ENCODE results near the gene ARID1B. TPM values are rescaled to one million over a fixed set of nuclear protein-coding genes. Genes with fewer than 3 reads are reported as not detected.

ARID1B gene
- total and polyA plus RNA-seq, 9 of the 15 experiments (the other 6 are each of a cell fraction or from before 2014, with no cell fraction given), result 12.5 to 50.5 (median 25.8) TPM

DNA sequence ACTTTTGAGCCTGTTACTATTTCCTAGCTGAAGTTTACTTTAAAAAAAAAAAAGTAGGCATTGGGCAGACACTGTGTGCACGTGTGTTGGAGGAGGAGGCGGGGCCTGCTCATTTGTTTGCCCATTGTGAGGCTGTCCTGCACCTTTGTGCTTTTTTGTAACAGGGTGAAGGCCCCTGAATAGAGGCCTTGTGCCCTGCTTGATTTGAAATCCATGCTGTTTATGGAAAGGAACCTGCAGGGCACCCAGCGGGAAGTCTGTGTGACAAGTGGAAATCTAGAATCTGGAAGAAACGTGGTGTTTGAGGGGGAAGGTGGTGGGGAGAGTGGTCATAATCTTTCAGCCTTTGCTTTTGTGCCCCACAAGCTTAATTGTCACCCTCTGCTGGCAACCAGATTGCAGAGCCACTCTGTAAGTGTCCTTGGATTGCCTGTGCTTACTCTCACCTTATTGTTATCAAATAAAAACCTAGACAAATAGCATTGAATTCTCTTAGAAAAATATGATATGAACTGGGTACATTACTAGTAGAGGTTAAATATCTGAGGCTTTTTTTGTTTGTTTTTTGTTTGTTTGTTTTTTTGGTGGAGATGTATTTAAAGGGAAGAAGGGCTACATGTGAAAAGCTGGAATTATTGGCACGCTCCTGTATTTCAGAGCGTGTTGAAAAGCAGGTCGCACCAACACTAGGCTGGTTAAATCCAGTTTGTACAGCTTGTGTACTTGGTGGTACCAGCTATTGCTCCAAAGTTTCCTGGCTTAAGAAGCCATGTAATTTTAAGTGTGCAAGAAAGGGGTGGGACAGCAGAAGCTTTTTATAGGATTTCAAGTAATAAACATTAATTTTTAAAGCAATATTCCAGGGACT, 156.3 kb downstream of the ARID1B start (continued):
- TF ChIP-seq HOXB6 (CRISPR knock-in tag; IDR thresholded peaks at IDR 0.05; ENCODE audit: borderline replicate concordance), result no peak
- TF ChIP-seq, protein P1, sequence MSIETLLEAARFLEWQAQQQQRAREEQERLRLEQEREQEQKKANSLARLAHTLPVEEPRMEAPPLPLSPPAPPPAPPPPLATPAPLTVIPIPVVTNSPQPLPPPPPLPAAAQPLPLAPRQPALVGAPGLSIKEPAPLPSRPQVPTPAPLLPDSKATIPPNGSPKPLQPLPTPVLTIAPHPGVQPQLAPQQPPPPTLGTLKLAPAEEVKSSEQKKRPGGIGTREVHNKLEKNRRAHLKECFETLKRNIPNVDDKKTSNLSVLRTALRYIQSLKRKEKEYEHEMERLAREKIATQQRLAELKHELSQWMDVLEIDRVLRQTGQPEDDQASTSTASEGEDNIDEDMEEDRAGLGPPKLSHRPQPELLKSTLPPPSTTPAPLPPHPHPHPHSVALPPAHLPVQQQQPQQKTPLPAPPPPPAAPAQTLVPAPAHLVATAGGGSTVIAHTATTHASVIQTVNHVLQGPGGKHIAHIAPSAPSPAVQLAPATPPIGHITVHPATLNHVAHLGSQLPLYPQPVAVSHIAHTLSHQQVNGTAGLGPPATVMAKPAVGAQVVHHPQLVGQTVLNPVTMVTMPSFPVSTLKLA (conservative IDR thresholded peaks at IDR 0.05), result 0 out of 4 replicates have a peak, but pooled peaks of 1 of the 2 experiments have one; percentile 17
- TF ChIP-seq, protein P2, sequence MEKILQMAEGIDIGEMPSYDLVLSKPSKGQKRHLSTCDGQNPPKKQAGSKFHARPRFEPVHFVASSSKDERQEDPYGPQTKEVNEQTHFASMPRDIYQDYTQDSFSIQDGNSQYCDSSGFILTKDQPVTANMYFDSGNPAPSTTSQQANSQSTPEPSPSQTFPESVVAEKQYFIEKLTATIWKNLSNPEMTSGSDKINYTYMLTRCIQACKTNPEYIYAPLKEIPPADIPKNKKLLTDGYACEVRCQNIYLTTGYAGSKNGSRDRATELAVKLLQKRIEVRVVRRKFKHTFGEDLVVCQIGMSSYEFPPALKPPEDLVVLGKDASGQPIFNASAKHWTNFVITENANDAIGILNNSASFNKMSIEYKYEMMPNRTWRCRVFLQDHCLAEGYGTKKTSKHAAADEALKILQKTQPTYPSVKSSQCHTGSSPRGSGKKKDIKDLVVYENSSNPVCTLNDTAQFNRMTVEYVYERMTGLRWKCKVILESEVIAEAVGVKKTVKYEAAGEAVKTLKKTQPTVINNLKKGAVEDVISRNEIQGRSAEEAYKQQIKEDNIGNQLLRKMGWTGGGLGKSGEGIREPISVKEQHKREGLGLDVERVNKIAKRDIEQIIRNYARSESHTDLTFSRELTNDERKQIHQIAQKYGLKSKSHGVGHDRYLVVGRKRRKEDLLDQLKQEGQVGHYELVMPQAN (IDR thresholded peaks at IDR 0.05; ENCODE audit: borderline replicate concordance), result no peak

DNA sequence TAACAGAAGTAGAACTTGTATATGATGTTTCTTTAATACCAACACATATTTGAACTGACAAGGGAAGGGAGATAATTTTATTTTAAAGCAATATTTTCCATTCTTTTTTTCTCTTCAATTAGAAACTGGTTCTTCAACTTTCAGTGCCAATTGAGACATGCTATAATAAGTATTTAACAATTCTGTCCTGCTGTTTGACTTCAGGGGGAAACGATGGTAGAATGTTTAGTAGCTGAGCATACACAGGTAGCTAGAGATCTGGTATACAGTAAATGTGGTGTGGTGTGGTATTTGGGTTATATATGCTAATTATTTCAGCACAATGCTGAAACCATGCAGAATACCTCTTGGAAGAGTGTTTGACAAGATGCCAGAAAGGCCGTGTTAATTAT, 156.9 kb downstream of the ARID1B start:
- WGBS (ENCODE audit: insufficient coverage, low coverage, missing lambda C conversion rate), result 86% methylated on average over 2 of the region's 2 CpGs
- ATAC-seq, result no peak
- Histone ChIP-seq H4K20me1 (replicated peaks; ENCODE audit: control insufficient read depth, insufficient read depth, low read length) (peaks cover 4% of the 10 kb centered on the region; the same call in 1 of the 2 replicates), H3K9ac (ENCODE audit: insufficient read depth in 1 of 2, low read depth in 2 of 2, low read length in 2 of 2) (no peak overlapping the region), H3K79me2 (ENCODE audit: control insufficient read depth, insufficient read depth, low read length) (peaks cover 30% of the 10 kb centered on the region), H3K4me1 (replicated peaks in 1 of 2; ENCODE audit: control insufficient read depth in 2 of 2, insufficient read depth in 2 of 2, low read length in 2 of 2) (no peaks in the 10 kb centered on the region), H3K36me3 (ENCODE audit: control insufficient read depth, insufficient read depth, low read length) (peaks cover 6% of the 10 kb centered on the region; the same call in 2 of the 3 replicates), H3K9me3 (replicated peaks; ENCODE audit: control insufficient read depth, insufficient read depth, low read depth, low read length) (no peaks in the 10 kb centered on the region), H2AFZ (ENCODE audit: low read depth, low read length) (no peak overlapping the region), H3K9me1 (ENCODE audit: control insufficient read depth, insufficient read depth, low read length) (no peaks in the 10 kb centered on the region), H3K4me2 (ENCODE audit: insufficient read depth, low read length) (no peak overlapping the region), H3K4me3 (no peak overlapping the region), H3K27me3 (ENCODE audit: control insufficient read depth in 2 of 2, insufficient read depth in 2 of 2, low read length in 2 of 2) (no peaks in the 10 kb centered on the region), H3K27ac (ENCODE audit: extremely low read depth, low read depth, low read length) (no peak overlapping the region)
- no TSS peak for BruUV-seq (replicated peaks)
- intact Hi-C loops (cut with micrococcal nuclease), result no loop called here
- ChIA-PET POLR2A (interaction anchor here (0.9 to 1.3 kb wide), 2 partner anchors 8 to 19 kb away, joined by 3 to 4 read pairs; no protein-coding TSS in a partner anchor), CTCF (ENCODE audit: low intra/inter-chr PET ratio) (no interaction called here)
- in situ Hi-C loops (cut with MboI), result no loop called here
- no peak for FAIRE-seq
- no peak for DNase-seq (ENCODE audit: extremely low read depth in 1 of 4, low spot score in 3 of 4)
- TF ChIP-seq, protein P3, sequence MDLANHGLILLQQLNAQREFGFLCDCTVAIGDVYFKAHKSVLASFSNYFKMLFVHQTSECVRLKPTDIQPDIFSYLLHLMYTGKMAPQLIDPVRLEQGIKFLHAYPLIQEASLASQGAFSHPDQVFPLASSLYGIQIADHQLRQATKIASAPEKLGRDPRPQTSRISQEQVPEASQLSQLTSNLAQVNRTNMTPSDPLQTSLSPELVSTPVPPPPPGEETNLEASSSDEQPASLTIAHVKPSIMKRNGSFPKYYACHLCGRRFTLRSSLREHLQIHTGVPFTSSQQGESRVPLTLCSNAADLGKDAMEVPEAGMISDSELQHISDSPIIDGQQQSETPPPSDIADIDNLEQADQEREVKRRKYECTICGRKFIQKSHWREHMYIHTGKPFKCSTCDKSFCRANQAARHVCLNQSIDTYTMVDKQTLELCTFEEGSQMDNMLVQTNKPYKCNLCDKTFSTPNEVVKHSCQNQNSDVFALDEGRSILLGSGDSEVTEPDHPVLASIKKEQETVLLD (IDR thresholded peaks at IDR 0.05), result no peak
- TF ChIP-seq, protein P4, sequence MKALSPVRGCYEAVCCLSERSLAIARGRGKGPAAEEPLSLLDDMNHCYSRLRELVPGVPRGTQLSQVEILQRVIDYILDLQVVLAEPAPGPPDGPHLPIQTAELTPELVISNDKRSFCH (CRISPR knock-in tag; IDR thresholded peaks at IDR 0.05), result no peak
- TF ChIP-seq, protein P4 (tag; IDR thresholded peaks at IDR 0.05), result no peak
- TF ChIP-seq, protein P5, sequence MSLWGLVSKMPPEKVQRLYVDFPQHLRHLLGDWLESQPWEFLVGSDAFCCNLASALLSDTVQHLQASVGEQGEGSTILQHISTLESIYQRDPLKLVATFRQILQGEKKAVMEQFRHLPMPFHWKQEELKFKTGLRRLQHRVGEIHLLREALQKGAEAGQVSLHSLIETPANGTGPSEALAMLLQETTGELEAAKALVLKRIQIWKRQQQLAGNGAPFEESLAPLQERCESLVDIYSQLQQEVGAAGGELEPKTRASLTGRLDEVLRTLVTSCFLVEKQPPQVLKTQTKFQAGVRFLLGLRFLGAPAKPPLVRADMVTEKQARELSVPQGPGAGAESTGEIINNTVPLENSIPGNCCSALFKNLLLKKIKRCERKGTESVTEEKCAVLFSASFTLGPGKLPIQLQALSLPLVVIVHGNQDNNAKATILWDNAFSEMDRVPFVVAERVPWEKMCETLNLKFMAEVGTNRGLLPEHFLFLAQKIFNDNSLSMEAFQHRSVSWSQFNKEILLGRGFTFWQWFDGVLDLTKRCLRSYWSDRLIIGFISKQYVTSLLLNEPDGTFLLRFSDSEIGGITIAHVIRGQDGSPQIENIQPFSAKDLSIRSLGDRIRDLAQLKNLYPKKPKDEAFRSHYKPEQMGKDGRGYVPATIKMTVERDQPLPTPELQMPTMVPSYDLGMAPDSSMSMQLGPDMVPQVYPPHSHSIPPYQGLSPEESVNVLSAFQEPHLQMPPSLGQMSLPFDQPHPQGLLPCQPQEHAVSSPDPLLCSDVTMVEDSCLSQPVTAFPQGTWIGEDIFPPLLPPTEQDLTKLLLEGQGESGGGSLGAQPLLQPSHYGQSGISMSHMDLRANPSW (CRISPR knock-in tag; IDR thresholded peaks at IDR 0.05), result no peak
- no peak for TF ChIP-seq ZNF551 (CRISPR knock-in tag; IDR thresholded peaks at IDR 0.05)
